Measurements from ENCODE around the gene RNF150. TPM values are rescaled to one million over a fixed set of nuclear protein-coding genes. Genes with fewer than 3 reads are reported as not detected.

RNF150 gene
- total RNA-seq, 3 donors from 2014 or later = 0.03 TPM; not detected in 2

DNA sequence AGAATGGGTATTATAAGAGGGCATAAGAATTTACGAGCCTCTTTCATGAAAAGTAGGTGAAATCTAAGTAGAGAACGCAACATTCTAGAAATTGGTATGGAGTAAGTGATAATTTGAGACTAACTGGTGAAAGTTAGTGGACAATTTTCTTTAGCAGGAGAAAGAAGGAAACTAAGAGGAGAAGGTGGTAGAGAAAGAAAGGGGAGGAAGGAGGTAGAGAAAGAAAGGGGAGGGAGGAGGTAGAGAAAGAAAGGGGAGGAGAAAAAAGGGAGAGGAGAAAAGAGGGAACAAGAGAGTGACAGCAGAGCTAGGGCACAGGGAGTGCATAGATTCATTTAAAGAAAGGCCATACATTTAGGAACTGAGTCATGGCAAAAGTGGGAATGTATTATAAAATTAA, 94.1 kb downstream of the RNF150 start:
- DNase-seq (no peak), ATAC-seq (no peak)
- Mint-ChIP-seq H3K36me3 (ENCODE audit: insufficient read depth) (no peaks in the 10 kb centered on the region), H3K4me3 (no peak overlapping the region), H3K9me3 (no peaks in the 10 kb centered on the region), H3K27me3 (ENCODE audit: low read depth) (no peaks in the 10 kb centered on the region), H3K4me1 (ENCODE audit: low read depth) (no peaks in the 10 kb centered on the region)

- DNase-seq (no peak), ATAC-seq (no peak)
- Mint-ChIP-seq H3K27me3 (ENCODE audit: low read depth) (no peaks in the 10 kb centered on the region), H3K4me3 (no peak overlapping the region), H3K36me3 (ENCODE audit: insufficient read depth) (no peaks in the 10 kb centered on the region), H3K9me3 (peaks cover under 1% of the 10 kb centered on the region), H3K4me1 (ENCODE audit: low read depth) (no peaks in the 10 kb centered on the region)
These were observed 94.8 kb downstream of the RNF150 start for GRCh38 chr4:141038428-141038827.

DNA sequence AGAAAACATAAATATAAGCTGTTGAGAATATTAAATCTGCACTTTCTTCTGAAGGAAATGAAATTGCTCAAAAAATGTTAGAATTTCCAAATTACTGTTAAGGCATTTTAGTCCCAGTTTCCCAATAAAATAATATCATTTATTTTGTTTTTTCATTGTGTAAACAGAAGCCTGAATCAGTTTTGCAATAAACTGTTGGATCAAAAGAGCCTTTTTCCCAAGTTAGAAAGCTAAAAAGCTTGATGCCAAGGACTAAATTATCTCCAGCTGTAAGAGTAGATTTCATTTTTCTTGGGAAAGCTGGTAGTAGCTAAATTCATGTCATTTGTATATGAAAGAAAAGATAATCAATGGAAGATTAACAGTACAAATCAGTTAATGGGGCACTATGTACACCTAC, 95.8 kb downstream of the RNF150 start:
- DNase-seq = no peak
- H3K27me3 Mint-ChIP-seq (ENCODE audit: low read depth) = no peaks in the 10 kb centered on the region
- no peak for ATAC-seq

DNA sequence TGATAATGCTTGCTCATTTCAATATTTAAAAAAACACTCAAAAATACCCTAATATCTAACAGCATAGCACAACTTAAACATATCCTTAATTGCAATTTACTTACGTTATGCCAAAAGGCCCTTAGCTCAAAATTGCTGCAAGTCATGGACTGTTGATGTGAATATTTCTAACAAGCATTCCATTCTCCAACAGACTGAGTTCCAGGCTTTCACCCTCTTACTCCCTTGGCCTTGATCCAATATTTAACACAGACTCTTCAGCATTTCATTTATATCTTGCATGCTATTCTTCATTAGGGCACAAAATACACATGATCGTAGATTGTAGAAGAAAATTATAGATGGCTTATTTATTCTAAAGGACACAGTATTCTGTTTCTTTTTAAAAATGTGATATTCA, 96.5 kb downstream of the RNF150 start:
- no peak for ATAC-seq
- Mint-ChIP-seq H3K27me3 (ENCODE audit: low read depth) (no peaks in the 10 kb centered on the region), H3K4me1 (ENCODE audit: low read depth) (no peaks in the 10 kb centered on the region), H3K4me3 (no peak overlapping the region), H3K36me3 (ENCODE audit: insufficient read depth) (no peaks in the 10 kb centered on the region), H3K9me3 (peaks cover 4% of the 10 kb centered on the region)
- DNase-seq = no peak

More for the DNA sequence above, 95.8 kb downstream of the RNF150 start:
- no peaks in the 10 kb centered on the region for H3K36me3 Mint-ChIP-seq (ENCODE audit: insufficient read depth)
- peaks cover 4% of the 10 kb centered on the region for H3K9me3 Mint-ChIP-seq
- no peak overlapping the region for H3K4me3 Mint-ChIP-seq
- H3K4me1 Mint-ChIP-seq (ENCODE audit: low read depth) = no peaks in the 10 kb centered on the region

GRCh38 chr4:141035920-141036319, 97.3 kb downstream of the RNF150 start:
- Mint-ChIP-seq H3K36me3 (ENCODE audit: insufficient read depth) (no peaks in the 10 kb centered on the region), H3K27me3 (ENCODE audit: low read depth) (no peaks in the 10 kb centered on the region), H3K4me1 (ENCODE audit: low read depth) (no peaks in the 10 kb centered on the region), H3K4me3 (no peak overlapping the region), H3K9me3 (peaks cover 4% of the 10 kb centered on the region)
- ATAC-seq (no peak), DNase-seq (no peak)

GRCh38 chr4:141028024-141028529, 105.2 kb downstream of the RNF150 start:
- H3K36me3 Mint-ChIP-seq (ENCODE audit: insufficient read depth) = no peaks in the 10 kb centered on the region
- DNase-seq = no peak
- no peak for ATAC-seq
- no peak overlapping the region for H3K4me3 Mint-ChIP-seq
- peaks cover under 1% of the 10 kb centered on the region for H3K9me3 Mint-ChIP-seq
- H3K4me1 Mint-ChIP-seq (ENCODE audit: low read depth) = no peaks in the 10 kb centered on the region
- no peaks in the 10 kb centered on the region for H3K27me3 Mint-ChIP-seq (ENCODE audit: low read depth)

DNA sequence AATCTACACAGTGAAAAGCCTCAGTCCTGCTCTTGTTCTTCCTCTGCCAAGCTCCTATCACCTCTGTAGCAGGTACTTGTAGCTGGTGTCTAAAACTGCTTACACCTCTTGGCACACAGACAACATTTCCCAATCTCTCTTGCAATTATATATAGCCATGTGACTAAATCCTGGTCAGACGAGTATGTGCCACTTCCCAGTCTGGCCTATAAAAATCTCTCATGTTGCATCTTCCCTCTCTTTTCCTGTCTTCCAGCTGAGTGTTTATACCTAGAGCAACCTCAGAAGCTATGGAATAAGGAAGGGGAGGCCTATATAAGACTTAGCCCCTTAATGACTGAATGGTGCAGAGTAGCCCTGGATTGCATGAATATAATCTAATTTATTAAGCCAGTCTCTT, 105.8 kb downstream of the RNF150 start:
- H3K27me3 Mint-ChIP-seq (ENCODE audit: low read depth) = no peaks in the 10 kb centered on the region
- no peaks in the 10 kb centered on the region for H3K9me3 Mint-ChIP-seq
- no peak overlapping the region for H3K4me3 Mint-ChIP-seq

GRCh38 chr4:141026900-141027299, 106.4 kb downstream of the RNF150 start:
- Mint-ChIP-seq H3K4me3 (no peak overlapping the region), H3K9me3 (no peaks in the 10 kb centered on the region), H3K4me1 (ENCODE audit: low read depth) (no peaks in the 10 kb centered on the region), H3K36me3 (ENCODE audit: insufficient read depth) (no peaks in the 10 kb centered on the region), H3K27me3 (ENCODE audit: low read depth) (no peaks in the 10 kb centered on the region)
- no peak for DNase-seq
- ATAC-seq = no peak

More for the DNA sequence above, 105.8 kb downstream of the RNF150 start:
- DNase-seq (no peak), ATAC-seq (no peak)
- H3K36me3 Mint-ChIP-seq (ENCODE audit: insufficient read depth) = no peaks in the 10 kb centered on the region
- no peaks in the 10 kb centered on the region for H3K4me1 Mint-ChIP-seq (ENCODE audit: low read depth)

GRCh38 chr4:141023051-141023450, 110.2 kb downstream of the RNF150 start:
- no peaks in the 10 kb centered on the region for H3K4me1 Mint-ChIP-seq (ENCODE audit: low read depth)
- no peak overlapping the region for H3K4me3 Mint-ChIP-seq
- no peak for DNase-seq
- peaks cover 1% of the 10 kb centered on the region for H3K27me3 Mint-ChIP-seq (ENCODE audit: low read depth)
- H3K36me3 Mint-ChIP-seq (ENCODE audit: insufficient read depth) = no peaks in the 10 kb centered on the region
- ATAC-seq = no peak
- no peaks in the 10 kb centered on the region for H3K9me3 Mint-ChIP-seq

DNA sequence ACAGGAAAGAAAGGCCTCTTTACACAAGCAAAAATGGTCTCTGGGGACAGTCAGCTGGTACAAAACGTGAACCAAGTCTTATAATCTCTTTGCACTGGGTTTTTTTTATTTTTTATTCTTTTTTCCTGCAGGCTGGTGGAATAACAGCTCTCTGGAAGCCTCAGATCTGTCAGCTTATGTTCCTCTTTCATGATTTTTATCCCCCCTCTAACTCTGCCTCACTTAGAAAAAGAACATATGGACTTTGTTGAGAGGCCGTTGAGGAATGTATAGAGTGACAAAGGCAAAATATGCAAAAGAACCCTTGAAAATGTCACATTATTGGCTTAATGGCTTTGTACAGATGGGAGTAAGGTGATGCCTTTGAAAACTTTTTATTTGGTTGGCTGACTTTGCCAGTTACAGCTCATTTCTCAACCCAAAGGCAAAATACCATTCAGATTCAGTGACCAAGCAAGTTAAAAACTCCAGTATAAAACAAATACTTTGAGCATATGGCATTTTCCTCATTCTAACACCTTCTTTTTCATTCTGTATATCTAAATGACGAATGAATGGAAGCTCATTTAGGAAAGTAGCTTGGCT, 111.1 kb downstream of the RNF150 start:
- Mint-ChIP-seq H3K36me3 (ENCODE audit: insufficient read depth) (no peaks in the 10 kb centered on the region), H3K9me3 (no peaks in the 10 kb centered on the region), H3K27me3 (ENCODE audit: low read depth) (peaks cover 1% of the 10 kb centered on the region), H3K4me3 (no peak overlapping the region), H3K4me1 (ENCODE audit: low read depth) (no peaks in the 10 kb centered on the region)
- ATAC-seq (no peak), DNase-seq (no peak)

DNA sequence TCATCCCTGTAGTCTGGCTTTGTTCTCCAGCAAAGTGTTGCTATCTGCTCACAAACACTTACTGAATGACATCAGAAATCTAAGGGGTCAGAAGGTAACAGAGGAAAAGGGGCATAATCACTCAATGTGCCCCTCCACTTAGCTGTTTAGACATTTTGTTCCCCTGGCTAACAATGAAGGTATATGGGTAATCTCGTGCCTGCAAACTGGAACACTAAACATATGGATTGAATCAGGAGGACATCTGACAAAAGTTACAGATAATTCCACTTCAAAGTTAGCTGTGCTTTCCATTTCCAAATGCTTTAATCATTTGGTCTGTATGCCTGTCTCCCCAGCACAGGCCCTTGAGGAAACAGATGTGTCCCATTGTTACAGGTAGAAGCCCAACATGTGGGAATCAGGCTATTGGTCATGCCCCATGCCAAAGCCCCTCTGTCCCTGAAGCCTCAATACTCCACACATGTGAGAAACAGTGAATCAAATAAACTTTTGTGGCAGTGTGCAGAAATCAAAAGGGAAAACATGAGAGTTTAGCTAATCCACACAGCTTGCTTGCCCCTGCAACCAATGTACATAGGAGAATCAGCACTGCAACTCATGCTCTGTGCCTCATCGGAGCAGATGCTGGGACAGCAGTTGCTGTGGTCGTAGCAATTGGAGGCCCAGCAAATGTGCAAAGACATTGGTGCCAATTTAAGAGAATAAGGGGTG, 111.7 kb downstream of the RNF150 start:
- no peaks in the 10 kb centered on the region for H3K4me1 Mint-ChIP-seq (ENCODE audit: low read depth)
- peaks cover 1% of the 10 kb centered on the region for H3K27me3 Mint-ChIP-seq (ENCODE audit: low read depth)
- no peaks in the 10 kb centered on the region for H3K36me3 Mint-ChIP-seq (ENCODE audit: insufficient read depth)
- H3K9me3 Mint-ChIP-seq = no peaks in the 10 kb centered on the region
- DNase-seq (no peak), ATAC-seq (no peak)
- no peak overlapping the region for H3K4me3 Mint-ChIP-seq

DNA sequence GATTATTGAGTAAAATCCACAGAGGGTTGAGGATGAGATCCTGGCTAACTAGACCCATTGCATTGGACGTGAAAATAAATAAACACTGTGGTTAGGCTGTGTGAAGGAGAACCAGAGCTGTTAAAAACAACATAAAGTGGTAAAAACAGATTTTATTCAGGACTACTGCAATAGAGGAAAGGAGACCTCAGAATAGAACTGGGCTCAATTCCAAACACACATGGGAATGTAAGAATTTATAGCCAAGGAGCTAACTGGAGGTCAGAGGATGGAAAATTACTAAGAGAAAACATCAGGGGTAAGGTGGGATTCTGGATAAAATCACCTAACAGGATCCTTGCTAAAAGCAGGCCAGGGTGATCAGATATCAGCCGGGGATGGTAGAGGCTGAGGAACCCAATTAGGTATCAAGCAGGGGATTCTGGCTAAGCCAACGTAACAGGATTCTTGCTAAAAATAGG, 112.4 kb downstream of the RNF150 start:
- Mint-ChIP-seq H3K27me3 (ENCODE audit: low read depth) (peaks cover 1% of the 10 kb centered on the region), H3K36me3 (ENCODE audit: insufficient read depth) (no peaks in the 10 kb centered on the region), H3K4me1 (ENCODE audit: low read depth) (no peaks in the 10 kb centered on the region), H3K4me3 (no peak overlapping the region), H3K9me3 (no peaks in the 10 kb centered on the region)
- DNase-seq (no peak), ATAC-seq (no peak)

DNA sequence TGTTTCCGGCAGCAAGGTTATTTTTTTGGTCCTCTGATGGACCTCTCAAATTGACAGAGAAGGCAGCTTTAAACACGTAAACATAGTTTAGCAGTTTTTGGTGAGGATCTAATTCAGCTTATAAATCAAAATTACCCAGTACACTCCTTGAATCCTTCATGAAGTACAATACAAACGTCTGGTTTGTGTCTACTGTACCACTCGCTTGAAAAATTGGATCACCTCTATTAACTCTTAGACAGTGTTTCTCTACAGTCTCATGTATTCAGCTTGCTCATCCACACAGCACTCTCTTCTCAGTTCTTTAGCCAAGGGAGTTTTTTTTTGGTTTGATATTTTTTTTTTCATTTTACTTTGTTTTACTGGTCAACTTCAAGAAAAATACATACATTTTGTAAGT, 113.5 kb downstream of the RNF150 start:
- ATAC-seq (no peak), DNase-seq (no peak)
- Mint-ChIP-seq H3K36me3 (ENCODE audit: insufficient read depth) (no peaks in the 10 kb centered on the region), H3K9me3 (no peaks in the 10 kb centered on the region), H3K4me1 (ENCODE audit: low read depth) (no peaks in the 10 kb centered on the region), H3K4me3 (no peak overlapping the region), H3K27me3 (ENCODE audit: low read depth) (peaks cover 1% of the 10 kb centered on the region)

DNA sequence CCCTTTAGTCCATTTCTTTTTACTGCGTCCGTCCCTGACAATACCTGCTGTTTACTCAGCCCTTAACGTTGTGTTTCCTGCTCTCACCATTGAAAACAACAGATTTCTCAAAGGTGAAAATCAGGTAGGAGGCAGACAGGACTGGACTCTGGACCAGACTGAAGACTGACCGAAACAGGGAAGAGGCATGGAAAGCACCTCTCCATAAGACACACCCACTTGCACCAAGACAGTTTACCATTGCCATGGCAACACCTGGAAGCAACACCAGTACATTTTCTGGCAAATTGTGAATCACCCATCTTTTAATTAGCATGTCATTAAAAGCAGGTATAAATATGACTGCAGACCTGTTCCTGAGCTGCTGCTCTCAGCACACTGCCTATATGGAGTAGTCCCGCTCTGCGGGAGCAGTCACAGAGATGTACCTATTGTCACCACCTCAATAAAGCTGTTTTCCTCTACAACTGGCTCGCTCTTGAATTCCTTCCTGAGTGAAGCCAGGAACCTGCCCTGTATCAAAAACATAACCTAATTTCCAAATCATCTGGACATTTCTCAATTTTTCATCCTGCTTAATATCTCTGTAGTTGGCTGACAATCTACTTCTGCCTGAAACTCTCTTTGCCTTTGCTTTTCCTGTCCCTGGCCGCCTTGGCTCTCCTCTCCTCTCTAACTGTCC, 117.0 kb downstream of the RNF150 start:
- DNase-seq = no peak
- H3K4me1 Mint-ChIP-seq (ENCODE audit: low read depth) = no peaks in the 10 kb centered on the region
- H3K4me3 Mint-ChIP-seq = no peak overlapping the region
- H3K9me3 Mint-ChIP-seq = no peaks in the 10 kb centered on the region
- H3K27me3 Mint-ChIP-seq (ENCODE audit: low read depth) = peaks cover 1% of the 10 kb centered on the region
- no peak for ATAC-seq
- no peaks in the 10 kb centered on the region for H3K36me3 Mint-ChIP-seq (ENCODE audit: insufficient read depth)

- H3K4me1 Mint-ChIP-seq (ENCODE audit: low read depth) = no peaks in the 10 kb centered on the region
- peaks cover 4% of the 10 kb centered on the region for H3K9me3 Mint-ChIP-seq
- DNase-seq (no peak), ATAC-seq (no peak)
- no peaks in the 10 kb centered on the region for H3K36me3 Mint-ChIP-seq (ENCODE audit: insufficient read depth)
- H3K4me3 Mint-ChIP-seq = no peak overlapping the region
- no peaks in the 10 kb centered on the region for H3K27me3 Mint-ChIP-seq (ENCODE audit: low read depth)
These were observed 119.4 kb downstream of the RNF150 start for GRCh38 chr4:141013899-141014298.
